ENCODE data around the gene CHAT. TPM values are rescaled to one million over a fixed set of nuclear protein-coding genes. Genes with fewer than 3 reads are reported as not detected.

CHAT gene
- total RNA-seq, 1 donor from 2014 or later: not detected

GRCh38 chr10:49571388-49571787, 42.4 kb upstream of the CHAT start:
- Mint-ChIP-seq H3K9me3 (peaks cover 14% of the 10 kb centered on the region), H3K27ac (no peak overlapping the region), H3K4me1 (no peaks in the 10 kb centered on the region), H3K27me3 (ENCODE audit: low read depth) (peaks cover 18% of the 10 kb centered on the region), H3K4me3 (no peak overlapping the region), H3K36me3 (no peaks in the 10 kb centered on the region)
- TF ChIP-seq CTCF (IDR thresholded peaks at IDR 0.05; ENCODE audit: unreplicated experiment): no peak
- no peak for DNase-seq (ENCODE audit: low spot score in 2 of 2, unreplicated experiment in 2 of 2)

GRCh38 chr10:49572594-49573114, 41.2 kb upstream of the CHAT start:
- no peak overlapping the region for H3K27ac Mint-ChIP-seq
- H3K4me3 Mint-ChIP-seq: no peak overlapping the region
- H3K4me1 Mint-ChIP-seq: no peaks in the 10 kb centered on the region
- peaks cover 9% of the 10 kb centered on the region for H3K9me3 Mint-ChIP-seq
- no peak for TF ChIP-seq CTCF (IDR thresholded peaks at IDR 0.05; ENCODE audit: unreplicated experiment)
- H3K27me3 Mint-ChIP-seq (ENCODE audit: low read depth): peaks cover 10% of the 10 kb centered on the region
- H3K36me3 Mint-ChIP-seq: no peaks in the 10 kb centered on the region
- DNase-seq (ENCODE audit: low spot score in 2 of 2, unreplicated experiment in 2 of 2): no peak

- Mint-ChIP-seq H3K27ac (no peak overlapping the region), H3K4me3 (no peak overlapping the region), H3K36me3 (no peaks in the 10 kb centered on the region), H3K4me1 (peaks cover 7% of the 10 kb centered on the region), H3K27me3 (ENCODE audit: low read depth) (no peaks in the 10 kb centered on the region), H3K9me3 (peaks cover 21% of the 10 kb centered on the region)
- no peak for DNase-seq (ENCODE audit: low spot score in 2 of 2, unreplicated experiment in 2 of 2)
- no peak for TF ChIP-seq CTCF (IDR thresholded peaks at IDR 0.05; ENCODE audit: unreplicated experiment)
Observed at GRCh38 chr10:49575489-49576072, 38.3 kb upstream of the CHAT start.

GRCh38 chr10:49577182-49577925, 36.5 kb upstream of the CHAT start:
- Mint-ChIP-seq H3K27ac (no peak overlapping the region), H3K4me3 (no peak overlapping the region), H3K9me3 (peaks cover 22% of the 10 kb centered on the region), H3K36me3 (no peaks in the 10 kb centered on the region), H3K27me3 (ENCODE audit: low read depth) (no peaks in the 10 kb centered on the region), H3K4me1 (peaks cover 7% of the 10 kb centered on the region)
- no peak for TF ChIP-seq CTCF (IDR thresholded peaks at IDR 0.05; ENCODE audit: unreplicated experiment)
- no peak for DNase-seq (ENCODE audit: low spot score in 2 of 2, unreplicated experiment in 2 of 2)

GRCh38 chr10:49578392-49578791, 35.4 kb upstream of the CHAT start:
- DNase-seq (ENCODE audit: low spot score in 2 of 2, unreplicated experiment in 2 of 2): no peak
- no peaks in the 10 kb centered on the region for H3K36me3 Mint-ChIP-seq
- H3K27ac Mint-ChIP-seq: no peak overlapping the region
- no peak for TF ChIP-seq CTCF (IDR thresholded peaks at IDR 0.05; ENCODE audit: unreplicated experiment)
- peaks cover 7% of the 10 kb centered on the region for H3K4me1 Mint-ChIP-seq
- H3K9me3 Mint-ChIP-seq: peaks cover 22% of the 10 kb centered on the region
- no peaks in the 10 kb centered on the region for H3K27me3 Mint-ChIP-seq (ENCODE audit: low read depth)
- no peak overlapping the region for H3K4me3 Mint-ChIP-seq
